WTC11 (cell line): Measurements from ENCODE around the gene HS6ST1. TPM values are rescaled to one million over a fixed set of nuclear protein-coding genes. Genes with fewer than 3 reads are reported as not detected.

Source experiments
- ATAC-seq: fragments of 200-7000 bp; cut with Tn5 transposase; 2 replicates; pipeline ENCODE4 v1.10.0; 2021; ENCODE audit warnings: mild to moderate bottlenecking, moderate library complexity
- CTCF ChIA-PET: fragments of 300-600 bp; sonication (Branson Sonifier 250); formaldehyde crosslinking; loops from one replicate; lab custom pipeline; 2021; ENCODE audit warnings: antibody characterized with exemption; lab: Charles Lee
- POLR2A ChIA-PET: fragments of 350-600 bp; sonication (Branson Sonifier 250); formaldehyde crosslinking; loops from one replicate; lab custom pipeline; 2021; ENCODE audit warnings: antibody characterized with exemption; lab: Charles Lee
- DNase-seq: peaks from one replicate; pipeline ENCODE4 v3.0.0; 2021; ENCODE audit warnings: low spot score
- H3K27ac Mint-ChIP-seq: 2 replicates; pipeline ENCODE4 v1.8.0; 2021; ENCODE audit warnings: mixed read lengths
- H3K27me3 Mint-ChIP-seq: 2 replicates; pipeline ENCODE4 v1.8.0; 2021; ENCODE audit warnings: low read depth, mild to moderate bottlenecking, moderate library complexity, mixed read lengths
- H3K36me3 Mint-ChIP-seq: 2 replicates; pipeline ENCODE4 v1.8.0; 2021; ENCODE audit warnings: mixed read lengths
- H3K4me1 Mint-ChIP-seq: 2 replicates; pipeline ENCODE4 v1.8.0; 2022; ENCODE audit warnings: mixed read lengths
- H3K4me3 Mint-ChIP-seq: 2 replicates; pipeline ENCODE4 v1.8.0; 2021; ENCODE audit warnings: mild to moderate bottlenecking, moderate library complexity, mixed read lengths
- H3K9me3 Mint-ChIP-seq: 2 replicates; pipeline ENCODE4 v1.8.0; 2021; ENCODE audit warnings: mixed read lengths
- ARID4B ChIP-seq: sonication (generic); formaldehyde crosslinking; IDR thresholded peaks from 2 replicates; pipeline ENCODE4 v1.8.0; 2023; ENCODE audit warnings: missing genetic modification reagents, mild to moderate bottlenecking, borderline replicate concordance
- CREM ChIP-seq: sonication (generic); formaldehyde crosslinking; IDR thresholded peaks from 2 replicates; pipeline ENCODE4 v1.8.1; 2022; ENCODE audit warnings: mild to moderate bottlenecking, missing genetic modification reagents, moderate library complexity
- FOXP1 ChIP-seq: sonication (generic); formaldehyde crosslinking; IDR thresholded peaks from 2 replicates; pipeline ENCODE4 v1.8.0; 2022; ENCODE audit warnings: missing genetic modification reagents, mild to moderate bottlenecking, moderate library complexity, borderline replicate concordance
- GRHL2 ChIP-seq: fragments of 250-450 bp; sonication (Bioruptor Pico); IDR thresholded peaks from 2 replicates; pipeline ENCODE4 v1.8.0; 2022; ENCODE audit warnings: mild to moderate bottlenecking, moderate library complexity; ENCODE audit not compliant: insufficient replicate concordance, severe bottlenecking
- IRF2 ChIP-seq: sonication (generic); formaldehyde crosslinking; IDR thresholded peaks from 2 replicates; pipeline ENCODE4 v1.8.0; 2022; ENCODE audit warnings: low read depth, missing genetic modification reagents, borderline replicate concordance
- JUN ChIP-seq: sonication (generic); formaldehyde crosslinking; IDR thresholded peaks from 2 replicates; pipeline ENCODE4 v1.8.0; 2023; ENCODE audit warnings: mild to moderate bottlenecking, missing genetic modification reagents
- MYBL2 ChIP-seq: sonication (generic); formaldehyde crosslinking; IDR thresholded peaks from 2 replicates; pipeline ENCODE4 v1.8.1; 2023; ENCODE audit warnings: mild to moderate bottlenecking, moderate library complexity, missing genetic modification reagents
- NR2C2 ChIP-seq: sonication (generic); formaldehyde crosslinking; IDR thresholded peaks from 2 replicates; pipeline ENCODE4 v1.8.0; 2022; ENCODE audit warnings: mild to moderate bottlenecking, missing genetic modification reagents
- SMAD3 ChIP-seq: sonication (generic); formaldehyde crosslinking; IDR thresholded peaks from 2 replicates; pipeline ENCODE4 v1.8.0; 2022; ENCODE audit warnings: missing genetic modification reagents, mild to moderate bottlenecking, borderline replicate concordance
- SP1 ChIP-seq: sonication (generic); formaldehyde crosslinking; conservative IDR thresholded peaks from 2 replicates; pipeline ENCODE4 v1.8.1; 2022; ENCODE audit warnings: missing genetic modification reagents
- TCF7 ChIP-seq: sonication (generic); formaldehyde crosslinking; IDR thresholded peaks from 2 replicates; pipeline ENCODE4 v1.8.0; 2022; ENCODE audit warnings: mild to moderate bottlenecking, low read depth, missing genetic modification reagents, moderate library complexity
- ZNF121 ChIP-seq: sonication (generic); formaldehyde crosslinking; IDR thresholded peaks from 2 replicates; pipeline ENCODE4 v1.8.0; 2023; ENCODE audit warnings: missing genetic modification reagents
- ZNF232 ChIP-seq: sonication (generic); formaldehyde crosslinking; IDR thresholded peaks from 2 replicates; pipeline ENCODE4 v1.8.0; 2022; ENCODE audit warnings: mild to moderate bottlenecking, missing genetic modification reagents
- ZNF532 ChIP-seq: fragments of 250-450 bp; sonication (Bioruptor Pico); IDR thresholded peaks from 2 replicates; pipeline ENCODE4 v1.9.0; 2021; ENCODE audit warnings: mild to moderate bottlenecking, borderline replicate concordance
- total RNA-seq: library from RNA; stranded (reverse); gene quantifications from 3 replicates; pipeline ENCODE4 v1.2.3, GENCODE V29; 2021
- TF ChIP-seq, protein P1 (sequence below): sonication (generic); formaldehyde crosslinking; IDR thresholded peaks from 2 replicates; pipeline ENCODE4 v1.8.1; 2022; ENCODE audit warnings: low read depth, missing genetic modification reagents, borderline replicate concordance
- TF ChIP-seq, protein P2 (sequence below): sonication (generic); formaldehyde crosslinking; IDR thresholded peaks from 2 replicates; pipeline ENCODE4 v1.8.1; 2023; ENCODE audit warnings: mild to moderate bottlenecking, moderate library complexity, missing genetic modification reagents
- TF ChIP-seq, protein P3 (sequence below): sonication (generic); formaldehyde crosslinking; IDR thresholded peaks from 2 replicates; pipeline ENCODE4 v1.8.1; 2022; ENCODE audit warnings: mild to moderate bottlenecking, missing genetic modification reagents, moderate library complexity, borderline replicate concordance

The HS6ST1 gene
- total RNA-seq, 1 experiment from 2014 or later, result 55.5 TPM

DNA sequence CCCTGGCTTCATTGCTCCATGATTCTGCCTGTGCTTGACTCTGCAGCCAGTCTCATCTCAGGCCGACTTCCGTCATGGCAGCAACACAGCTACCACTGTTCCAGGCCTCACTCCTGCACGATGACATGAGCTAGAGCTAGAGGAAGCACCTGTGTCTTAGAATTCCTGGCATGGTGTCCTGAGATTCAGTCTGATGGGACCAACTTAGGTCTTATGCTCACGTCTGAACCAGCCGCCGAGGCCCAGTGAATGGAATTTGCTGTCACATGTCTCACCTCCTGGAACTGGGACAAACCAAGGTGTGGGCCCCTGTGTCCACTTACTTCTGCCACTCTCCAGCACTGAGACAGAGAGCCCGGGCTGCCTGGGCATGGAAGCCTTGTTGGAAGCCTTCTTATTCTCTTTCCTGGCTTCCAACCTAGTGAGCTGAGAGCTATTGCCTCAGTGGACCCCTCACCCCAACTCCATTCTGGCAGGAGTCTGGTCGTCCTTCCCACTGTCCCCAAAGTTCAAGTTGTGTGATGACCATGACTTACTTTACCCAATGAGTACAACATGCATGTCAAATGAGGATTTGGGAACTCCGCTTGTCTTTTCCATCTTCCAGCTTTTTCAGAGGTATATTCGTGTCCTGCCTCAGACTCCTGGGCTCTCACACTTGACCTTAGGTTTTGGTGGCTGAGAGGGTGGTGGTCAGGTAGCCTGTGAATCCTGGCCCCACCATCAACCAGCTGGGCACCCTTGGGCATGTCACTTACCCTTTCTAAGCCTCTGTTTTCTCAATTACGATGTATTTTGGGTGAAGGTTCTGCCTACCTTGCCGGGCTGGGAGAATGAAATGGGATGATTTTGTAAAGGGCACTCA lies 39.1 kb upstream of the HS6ST1 start (continued):
- TF ChIP-seq IRF2 (CRISPR knock-in tag) (no peak), ZNF121 (no peak), NR2C2 (CRISPR knock-in tag) (no peak), ZNF232 (CRISPR knock-in tag) (no peak), CREM (CRISPR knock-in tag) (no peak)
- TF ChIP-seq, protein P1, sequence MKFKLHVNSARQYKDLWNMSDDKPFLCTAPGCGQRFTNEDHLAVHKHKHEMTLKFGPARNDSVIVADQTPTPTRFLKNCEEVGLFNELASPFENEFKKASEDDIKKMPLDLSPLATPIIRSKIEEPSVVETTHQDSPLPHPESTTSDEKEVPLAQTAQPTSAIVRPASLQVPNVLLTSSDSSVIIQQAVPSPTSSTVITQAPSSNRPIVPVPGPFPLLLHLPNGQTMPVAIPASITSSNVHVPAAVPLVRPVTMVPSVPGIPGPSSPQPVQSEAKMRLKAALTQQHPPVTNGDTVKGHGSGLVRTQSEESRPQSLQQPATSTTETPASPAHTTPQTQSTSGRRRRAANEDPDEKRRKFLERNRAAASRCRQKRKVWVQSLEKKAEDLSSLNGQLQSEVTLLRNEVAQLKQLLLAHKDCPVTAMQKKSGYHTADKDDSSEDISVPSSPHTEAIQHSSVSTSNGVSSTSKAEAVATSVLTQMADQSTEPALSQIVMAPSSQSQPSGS (CRISPR knock-in tag), result no peak
- TF ChIP-seq, all 79 proteins: peak for 0

DNA sequence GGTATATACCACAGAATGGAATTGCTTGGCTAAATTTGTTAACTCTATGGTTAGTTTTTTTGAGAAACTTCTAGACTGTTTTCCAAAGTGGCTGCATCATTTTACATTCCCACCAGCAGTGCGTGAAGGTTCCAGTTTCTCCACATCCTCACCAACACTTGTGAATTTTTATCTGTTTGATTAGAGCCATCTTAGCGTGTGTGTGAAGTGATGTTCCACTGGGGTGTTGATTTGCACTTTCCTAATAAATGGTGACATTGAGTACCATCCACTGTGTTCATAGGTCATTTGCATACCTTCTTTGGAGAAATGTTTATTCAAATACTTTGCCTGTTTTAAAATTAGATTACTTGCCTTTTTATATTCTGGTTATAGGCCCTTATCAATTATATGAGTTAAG lies 37.5 kb upstream of the HS6ST1 start:
- no peak overlapping the region for H3K27ac Mint-ChIP-seq
- peaks cover 24% of the 10 kb centered on the region for H3K9me3 Mint-ChIP-seq
- no peak for ATAC-seq
- no peaks in the 10 kb centered on the region; the same call in 1 of the 2 replicates for H3K27me3 Mint-ChIP-seq
- DNase-seq, result no peak
- POLR2A ChIA-PET, result no interaction called here
- TF ChIP-seq, protein P2, sequence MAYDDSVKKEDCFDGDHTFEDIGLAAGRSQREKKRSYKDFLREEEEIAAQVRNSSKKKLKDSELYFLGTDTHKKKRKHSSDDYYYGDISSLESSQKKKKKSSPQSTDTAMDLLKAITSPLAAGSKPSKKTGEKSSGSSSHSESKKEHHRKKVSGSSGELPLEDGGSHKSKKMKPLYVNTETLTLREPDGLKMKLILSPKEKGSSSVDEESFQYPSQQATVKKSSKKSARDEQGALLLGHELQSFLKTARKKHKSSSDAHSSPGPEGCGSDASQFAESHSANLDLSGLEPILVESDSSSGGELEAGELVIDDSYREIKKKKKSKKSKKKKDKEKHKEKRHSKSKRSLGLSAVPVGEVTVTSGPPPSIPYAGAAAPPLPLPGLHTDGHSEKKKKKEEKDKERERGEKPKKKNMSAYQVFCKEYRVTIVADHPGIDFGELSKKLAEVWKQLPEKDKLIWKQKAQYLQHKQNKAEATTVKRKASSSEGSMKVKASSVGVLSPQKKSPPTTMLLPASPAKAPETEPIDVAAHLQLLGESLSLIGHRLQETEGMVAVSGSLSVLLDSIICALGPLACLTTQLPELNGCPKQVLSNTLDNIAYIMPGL (CRISPR knock-in tag), result no peak
- TF ChIP-seq MYBL2, result no peak
- no peak for TF ChIP-seq SMAD3 (CRISPR knock-in tag)
- TF ChIP-seq JUN (CRISPR knock-in tag), result no peak
- no peak for TF ChIP-seq SP1 (CRISPR knock-in tag)
- no peak for TF ChIP-seq ARID4B (CRISPR knock-in tag)
- TF ChIP-seq ZNF532, result no peak
- TF ChIP-seq, protein P3, sequence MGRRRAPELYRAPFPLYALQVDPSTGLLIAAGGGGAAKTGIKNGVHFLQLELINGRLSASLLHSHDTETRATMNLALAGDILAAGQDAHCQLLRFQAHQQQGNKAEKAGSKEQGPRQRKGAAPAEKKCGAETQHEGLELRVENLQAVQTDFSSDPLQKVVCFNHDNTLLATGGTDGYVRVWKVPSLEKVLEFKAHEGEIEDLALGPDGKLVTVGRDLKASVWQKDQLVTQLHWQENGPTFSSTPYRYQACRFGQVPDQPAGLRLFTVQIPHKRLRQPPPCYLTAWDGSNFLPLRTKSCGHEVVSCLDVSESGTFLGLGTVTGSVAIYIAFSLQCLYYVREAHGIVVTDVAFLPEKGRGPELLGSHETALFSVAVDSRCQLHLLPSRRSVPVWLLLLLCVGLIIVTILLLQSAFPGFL (CRISPR knock-in tag), result no peak
- TF ChIP-seq GRHL2, result no peak
- no peak for TF ChIP-seq TCF7
- TF ChIP-seq FOXP1, result no peak
- H3K4me1 Mint-ChIP-seq, result peaks cover 2% of the 10 kb centered on the region
- no peak overlapping the region for H3K4me3 Mint-ChIP-seq
- H3K36me3 Mint-ChIP-seq, result peaks cover 15% of the 10 kb centered on the region
- CTCF ChIA-PET, result interaction anchor here (0.8 kb wide), 1 partner anchor 32 kb away, joined by 4 read pairs; no protein-coding TSS in a partner anchor
